D341Med (cell line): ENCODE measurements around the gene SLC22A3.

Source experiments
- DNase-seq: peaks from one replicate; pipeline ENCODE4 v3.0.0; 2012; ENCODE audit warnings: low spot score

The SLC22A3 gene

DNA sequence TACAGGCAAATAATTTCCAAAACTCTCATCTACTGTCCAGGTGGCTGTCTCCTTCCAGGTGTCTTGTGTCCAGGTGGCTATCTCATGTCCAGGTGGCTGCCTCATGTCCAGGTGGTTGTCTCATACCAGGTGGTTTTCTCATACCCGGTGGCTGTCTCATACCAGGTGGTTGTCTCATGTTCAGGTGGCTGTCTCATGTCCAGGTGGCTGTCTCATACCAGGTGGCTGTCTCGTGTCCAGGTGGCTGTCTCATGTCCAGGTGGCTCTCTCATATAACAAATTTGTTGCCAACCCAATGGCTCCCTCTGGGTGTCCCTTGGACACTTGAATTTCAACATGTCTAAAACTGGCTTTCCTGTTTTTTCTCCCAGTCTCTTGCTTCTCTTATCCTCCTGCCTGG is 14.3 kb upstream of the SLC22A3 start:
- no peak for DNase-seq

DNA sequence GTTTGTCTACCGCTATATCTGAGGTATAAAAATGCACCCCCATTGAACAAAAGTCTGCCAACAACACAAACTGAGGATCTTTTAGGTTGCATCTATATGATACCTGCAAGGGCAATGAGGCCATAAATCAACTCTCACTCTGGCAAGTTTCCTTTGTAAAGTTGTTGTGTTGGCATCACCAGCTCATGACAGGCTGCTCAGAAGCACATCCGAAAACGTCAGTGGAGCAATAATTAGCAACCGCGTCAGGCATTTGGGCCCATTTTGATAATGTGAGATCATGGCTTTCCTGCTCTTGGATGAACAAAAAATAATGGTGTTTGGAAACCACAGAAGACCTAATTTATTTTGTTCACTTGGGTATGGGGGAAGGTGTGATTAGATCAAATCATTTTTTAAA is 12.0 kb upstream of the SLC22A3 start:
- DNase-seq = no peak

DNA sequence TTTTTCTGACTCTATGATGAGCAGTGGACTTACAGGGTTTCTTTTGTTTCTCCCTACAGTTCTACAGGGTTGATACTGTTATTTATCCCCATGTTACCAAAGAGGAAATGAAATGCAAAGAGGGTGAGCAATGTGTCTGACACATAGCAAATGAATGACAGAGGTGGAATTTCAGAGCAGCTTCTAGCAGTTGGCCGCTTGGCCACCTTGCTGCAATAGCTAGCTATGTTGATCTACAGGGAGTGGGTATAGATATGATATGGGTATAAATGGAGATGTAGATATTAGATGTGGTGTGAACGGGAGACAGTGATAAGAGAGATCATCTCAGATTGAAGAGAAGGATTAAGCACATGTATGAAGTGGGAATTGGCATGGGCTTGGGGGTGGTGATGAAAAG is 10.9 kb upstream of the SLC22A3 start:
- no peak for DNase-seq

DNA sequence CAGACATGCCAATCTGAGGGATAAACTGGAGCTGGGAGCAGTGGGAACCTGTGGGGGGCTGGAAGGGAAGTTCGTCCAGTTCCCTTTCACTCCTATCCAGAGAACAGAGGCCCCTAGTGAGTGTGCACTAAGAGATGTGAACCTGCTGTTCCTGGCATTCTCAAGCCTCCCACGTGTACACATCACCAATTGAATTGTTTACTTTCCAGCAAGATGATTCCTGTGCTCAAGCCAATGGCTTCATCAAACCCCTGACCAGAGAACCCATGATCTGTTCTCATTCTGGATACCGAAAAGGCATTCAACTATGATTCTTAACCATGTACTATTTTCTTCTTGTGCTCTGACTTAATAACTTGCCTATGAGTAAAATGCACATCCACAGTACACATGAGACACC is 10.2 kb upstream of the SLC22A3 start:
- no peak for DNase-seq

DNA sequence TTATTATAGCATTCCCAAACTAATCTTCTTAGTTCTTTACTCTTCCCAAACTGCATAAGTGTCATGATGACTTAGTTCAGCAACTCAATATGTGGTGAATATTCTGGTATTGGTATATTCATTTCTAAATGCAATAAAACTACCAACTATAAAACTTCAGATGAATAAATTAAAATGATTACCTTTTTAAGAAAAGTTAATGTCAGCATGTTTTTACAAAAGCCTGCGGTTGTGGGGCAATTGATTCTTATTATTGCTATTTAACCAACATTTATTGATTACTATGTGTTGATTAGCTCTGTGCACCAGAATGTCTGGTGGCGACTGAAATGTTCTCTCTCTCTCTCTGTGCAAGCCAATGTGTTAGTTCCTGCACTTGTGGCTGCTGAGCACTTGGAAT is 5.0 kb upstream of the SLC22A3 start:
- no peak for DNase-seq

DNA sequence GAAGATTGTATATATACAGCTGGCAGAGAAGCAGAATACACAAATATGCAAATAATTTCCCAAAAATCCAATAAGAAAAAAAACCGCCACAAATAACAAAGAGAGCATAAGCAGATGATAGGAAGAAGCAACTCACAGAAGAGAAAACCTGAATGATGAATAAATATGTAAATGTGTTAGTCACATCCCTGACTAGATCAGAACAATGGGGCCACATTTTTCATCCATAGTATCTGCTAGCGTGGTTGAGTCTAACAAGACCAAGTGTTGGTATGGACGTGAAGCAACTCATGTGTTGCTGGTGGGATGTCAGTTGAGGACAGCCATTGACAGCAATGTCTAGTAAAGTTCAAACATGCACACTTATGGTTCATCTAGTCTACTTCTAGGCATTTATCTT is 3.9 kb upstream of the SLC22A3 start:
- DNase-seq = no peak

GRCh38 chr6:160347259-160348222 is 637 bp upstream of the SLC22A3 start:
- no peak for DNase-seq

- DNase-seq = no peak
These were observed 853 bp downstream of the SLC22A3 start for GRCh38 chr6:160349020-160349441.

- DNase-seq = no peak
These were observed 1.7 kb downstream of the SLC22A3 start for GRCh38 chr6:160349814-160350350.

DNA sequence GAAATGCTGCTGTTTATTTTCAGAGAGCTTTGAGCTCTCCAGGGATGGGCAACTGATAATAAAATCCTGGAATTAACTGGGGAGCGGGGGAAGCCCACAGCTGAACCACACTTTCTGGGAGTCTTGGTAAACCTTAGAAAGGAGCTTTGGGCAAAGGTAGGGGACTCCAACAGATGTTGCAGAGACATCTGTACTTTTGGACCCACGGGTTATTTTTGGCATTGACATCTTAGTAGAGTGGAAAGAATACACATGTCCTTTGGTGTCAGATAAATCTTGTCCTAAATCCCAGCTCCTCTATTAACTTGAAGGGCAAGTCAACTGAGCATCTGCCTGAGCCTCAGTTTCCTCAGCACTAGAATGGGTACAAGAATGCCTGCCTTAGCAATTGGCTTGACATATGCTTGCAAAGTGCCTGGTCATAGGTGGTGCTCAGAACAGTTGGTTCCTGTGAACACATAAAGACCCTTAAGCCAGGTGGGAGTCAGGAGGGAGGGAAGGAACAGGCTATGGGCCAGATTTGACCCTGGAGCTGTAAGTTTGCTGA is 5.8 kb downstream of the SLC22A3 start:
- DNase-seq = no peak

GRCh38 chr6:160355001-160355400 is 6.8 kb downstream of the SLC22A3 start:
- DNase-seq = no peak

GRCh38 chr6:160356074-160356744 is 8.0 kb downstream of the SLC22A3 start:
- DNase-seq = no peak

GRCh38 chr6:160357088-160357487 is 8.9 kb downstream of the SLC22A3 start:
- DNase-seq = no peak

DNA sequence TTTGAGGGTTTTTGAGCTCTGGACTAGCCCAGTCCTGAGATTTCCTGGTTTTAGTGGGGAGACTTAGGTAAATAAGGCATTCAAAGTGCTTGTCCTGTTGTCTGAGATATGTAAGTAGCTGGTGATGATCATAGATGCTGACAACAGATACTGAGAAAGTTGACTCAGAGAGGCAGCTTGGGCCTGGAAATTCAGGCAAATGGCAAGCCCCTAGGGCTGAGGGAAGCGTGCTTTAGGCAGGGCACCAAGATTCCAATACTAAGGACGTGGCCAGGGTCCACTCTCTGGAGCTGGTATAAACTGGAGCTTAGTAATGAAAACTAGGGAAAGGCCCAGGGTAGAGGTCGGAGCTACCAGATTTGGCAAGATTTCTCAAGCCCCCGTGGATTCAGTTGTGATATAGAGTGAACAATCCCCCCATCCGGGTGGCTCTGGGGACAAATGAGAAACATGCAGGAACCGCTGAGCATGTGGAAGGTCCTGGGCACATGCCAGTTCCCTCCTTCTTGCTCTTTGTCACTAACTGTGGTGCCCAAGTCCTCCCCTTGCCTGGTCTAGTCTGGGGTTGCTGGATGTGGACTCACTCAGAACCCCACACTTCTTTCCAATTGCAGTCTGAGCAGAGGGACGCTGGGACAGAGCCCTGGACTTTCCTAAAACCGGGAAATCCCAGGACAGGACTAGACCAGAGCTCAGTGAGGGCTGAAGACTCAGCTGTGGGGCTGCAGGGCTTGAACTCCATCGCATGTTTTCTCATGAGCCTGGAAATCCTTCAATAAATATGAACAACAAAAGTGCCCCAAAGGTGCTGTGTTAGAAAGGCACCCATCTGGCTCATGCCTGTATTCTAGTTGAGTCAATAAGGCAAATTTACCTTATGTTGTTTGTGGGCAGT is 10.3 kb downstream of the SLC22A3 start:
- DNase-seq = no peak

GRCh38 chr6:160360955-160361354 is 12.8 kb downstream of the SLC22A3 start:
- no peak for DNase-seq

DNA sequence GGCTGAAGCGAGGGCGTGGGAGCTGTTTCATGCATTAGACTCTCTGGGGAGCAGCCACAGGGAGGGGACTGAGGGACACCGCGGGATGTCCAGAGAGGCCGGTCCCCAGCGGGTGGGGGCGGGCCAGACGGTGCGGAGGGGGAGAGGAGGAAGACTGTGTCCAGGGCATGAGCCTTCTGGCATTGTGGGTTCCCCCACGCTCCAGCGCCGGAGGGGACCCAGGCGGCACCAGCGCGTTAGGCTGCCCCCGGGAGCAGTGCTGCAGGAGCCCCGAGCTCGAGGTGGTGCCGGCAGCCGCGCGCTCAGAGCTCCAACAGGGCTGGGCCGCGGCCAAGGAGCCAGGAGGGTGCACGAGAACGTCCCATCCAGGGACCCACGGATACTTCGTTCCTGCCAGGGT is 14.4 kb downstream of the SLC22A3 start:
- no peak for DNase-seq

DNA sequence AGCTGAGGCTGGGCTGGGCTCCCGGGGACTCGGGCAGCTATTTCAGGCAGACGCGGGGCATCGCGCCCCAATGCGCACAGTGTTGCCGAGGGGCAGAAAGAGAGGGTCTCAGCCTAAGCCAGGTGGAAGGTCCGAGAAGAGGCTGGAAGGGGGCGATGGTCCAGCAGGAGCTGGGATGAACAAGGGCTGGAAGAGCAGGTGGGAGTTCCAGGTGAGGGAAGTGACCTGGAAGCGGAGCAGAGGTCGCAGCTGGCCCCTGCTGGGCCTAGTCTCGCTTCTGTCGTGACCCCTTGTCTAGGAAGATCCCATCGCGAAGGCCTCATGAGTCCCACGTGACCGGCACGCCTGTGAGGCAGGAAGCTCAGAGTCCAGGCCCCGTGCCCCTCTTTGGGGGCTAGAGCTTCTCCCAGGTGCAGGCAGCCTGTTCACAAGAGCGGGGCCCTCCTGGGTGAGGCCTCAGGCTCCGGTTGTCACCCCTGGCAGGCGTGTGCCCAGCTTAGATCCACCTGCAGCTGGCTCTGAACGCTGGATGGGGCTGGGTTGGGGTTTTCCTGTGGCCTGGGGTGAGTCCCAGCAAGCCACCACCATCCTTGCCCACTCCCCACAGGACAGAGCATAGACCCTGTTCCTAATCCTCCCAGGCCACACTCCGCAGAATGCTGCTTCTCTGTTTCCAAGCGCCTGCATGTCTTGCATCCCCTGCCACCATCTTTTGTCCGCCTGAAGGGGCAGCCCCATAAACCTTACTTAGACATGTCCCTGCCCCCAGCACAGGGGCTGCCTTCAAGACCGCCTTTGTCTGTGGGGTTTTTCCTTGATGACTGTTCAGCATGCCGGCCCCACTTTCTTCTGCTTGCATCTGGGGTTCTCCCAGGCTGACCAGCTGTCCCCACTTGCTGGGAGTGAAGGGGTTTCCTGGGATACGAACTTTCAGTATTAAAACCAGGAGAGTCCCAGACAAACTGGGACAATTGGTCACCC is 15.1 kb downstream of the SLC22A3 start:
- no peak for DNase-seq

DNA sequence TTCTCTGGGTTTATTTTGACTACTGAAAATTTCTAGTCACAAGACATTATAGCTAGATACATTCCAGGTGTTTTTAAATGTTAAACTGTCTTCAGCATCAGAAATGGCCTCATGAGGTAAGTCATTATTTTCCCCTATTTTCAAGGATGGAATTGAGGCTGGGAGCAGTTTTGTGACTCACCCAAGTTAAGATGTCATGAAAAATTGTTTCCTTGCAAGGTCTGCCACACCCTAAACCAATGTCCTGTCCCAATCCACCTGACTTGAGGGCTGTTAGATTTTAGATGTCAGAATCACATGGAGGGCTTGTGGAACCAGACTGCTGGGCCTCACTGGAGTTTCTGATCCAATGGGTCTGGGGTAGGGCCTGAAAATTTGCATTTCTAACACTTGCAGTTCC is 16.9 kb downstream of the SLC22A3 start:
- DNase-seq = no peak

- DNase-seq = no peak
These were observed 19.8 kb downstream of the SLC22A3 start for GRCh38 chr6:160367798-160368547.

- no peak for DNase-seq
These were observed 20.5 kb downstream of the SLC22A3 start for GRCh38 chr6:160368670-160369069.
